Loucy (cell line): ENCODE results near the gene SLC2A5.

Source experiments
- H2AFZ ChIP-seq: fragments of 200-600 bp; sonication (generic); 2 replicates; pipeline ENCODE4 v1.6.0; 2016; ENCODE audit warnings: antibody characterized with exemption, mild to moderate bottlenecking, low read length, moderate library complexity
- H3F3A ChIP-seq: fragments of 200-600 bp; 2 replicates; pipeline ENCODE4 v1.6.0; 2016; ENCODE audit warnings: antibody characterized with exemption, low read depth, mild to moderate bottlenecking
- H3K27me3 ChIP-seq: fragments of 200-600 bp; sonication (generic); 2 replicates; pipeline ENCODE4 v1.6.1; 2014; ENCODE audit warnings: low read length, mild to moderate bottlenecking; ENCODE audit not compliant: insufficient read depth, poor library complexity, severe bottlenecking
- H3K36me3 ChIP-seq: fragments of 200-600 bp; sonication (generic); 2 replicates; pipeline ENCODE4 v1.6.1; 2016; ENCODE audit warnings: low read length; ENCODE audit not compliant: insufficient read depth
- H3K4me1 ChIP-seq: fragments of 200-600 bp; sonication (generic); 2 replicates; pipeline ENCODE4 v1.5.1; 2014; ENCODE audit warnings: low read length, mild to moderate bottlenecking; ENCODE audit not compliant: insufficient read depth, poor library complexity, severe bottlenecking
- H3K4me2 ChIP-seq: fragments of 200-600 bp; sonication (generic); 2 replicates; pipeline ENCODE4 v1.6.0; 2014; ENCODE audit warnings: antibody characterized with exemption, low read length, low read depth, mild to moderate bottlenecking; ENCODE audit not compliant: poor library complexity, severe bottlenecking
- H3K4me3 ChIP-seq: fragments of 200-600 bp; sonication (generic); 2 replicates; pipeline ENCODE4 v1.5.1; 2014; ENCODE audit warnings: low read length, mild to moderate bottlenecking, mixed read lengths; ENCODE audit not compliant: poor library complexity, severe bottlenecking
- H3K79me2 ChIP-seq: fragments of 200-600 bp; sonication (generic); 2 replicates; pipeline ENCODE4 v1.6.1; 2014; ENCODE audit warnings: low read length; ENCODE audit not compliant: insufficient read depth
- H3K9ac ChIP-seq: fragments of 200-600 bp; sonication (generic); 2 replicates; pipeline ENCODE4 v1.6.0; 2014; ENCODE audit warnings: mild to moderate bottlenecking, low read depth, low read length, moderate library complexity; ENCODE audit not compliant: poor library complexity, severe bottlenecking
- H3K9me2 ChIP-seq: fragments of 200-600 bp; sonication (generic); replicated peaks from 2 replicates; pipeline ENCODE4 v1.6.1; 2016; ENCODE audit warnings: low read depth, low read length, mixed read lengths
- H3K9me3 ChIP-seq: fragments of 200-600 bp; sonication (generic); 2 replicates; pipeline ENCODE4 v1.6.1; 2014; ENCODE audit warnings: mild to moderate bottlenecking, antibody characterized with exemption, low read length, low read depth; ENCODE audit not compliant: insufficient read depth
- H4K20me1 ChIP-seq: fragments of 200-600 bp; sonication (generic); 2 replicates; pipeline ENCODE4 v1.6.0; 2014; ENCODE audit warnings: antibody characterized with exemption, low read length, mild to moderate bottlenecking; ENCODE audit not compliant: insufficient read depth, poor library complexity, severe bottlenecking
- EZH2phosphoT487 ChIP-seq: fragments of 200-600 bp; IDR thresholded peaks from 2 replicates; pipeline ENCODE4 v1.6.1; 2018; ENCODE audit warnings: antibody characterized with exemption, mild to moderate bottlenecking, moderate library complexity, borderline replicate concordance
- TF ChIP-seq, protein P1 (sequence below): fragments of 200-600 bp; sonication (generic); conservative IDR thresholded peaks from 2 replicates; pipeline ENCODE4 v1.5.1; 2014; ENCODE audit warnings: mild to moderate bottlenecking, antibody characterized with exemption, low read length

Gene SLC2A5

DNA sequence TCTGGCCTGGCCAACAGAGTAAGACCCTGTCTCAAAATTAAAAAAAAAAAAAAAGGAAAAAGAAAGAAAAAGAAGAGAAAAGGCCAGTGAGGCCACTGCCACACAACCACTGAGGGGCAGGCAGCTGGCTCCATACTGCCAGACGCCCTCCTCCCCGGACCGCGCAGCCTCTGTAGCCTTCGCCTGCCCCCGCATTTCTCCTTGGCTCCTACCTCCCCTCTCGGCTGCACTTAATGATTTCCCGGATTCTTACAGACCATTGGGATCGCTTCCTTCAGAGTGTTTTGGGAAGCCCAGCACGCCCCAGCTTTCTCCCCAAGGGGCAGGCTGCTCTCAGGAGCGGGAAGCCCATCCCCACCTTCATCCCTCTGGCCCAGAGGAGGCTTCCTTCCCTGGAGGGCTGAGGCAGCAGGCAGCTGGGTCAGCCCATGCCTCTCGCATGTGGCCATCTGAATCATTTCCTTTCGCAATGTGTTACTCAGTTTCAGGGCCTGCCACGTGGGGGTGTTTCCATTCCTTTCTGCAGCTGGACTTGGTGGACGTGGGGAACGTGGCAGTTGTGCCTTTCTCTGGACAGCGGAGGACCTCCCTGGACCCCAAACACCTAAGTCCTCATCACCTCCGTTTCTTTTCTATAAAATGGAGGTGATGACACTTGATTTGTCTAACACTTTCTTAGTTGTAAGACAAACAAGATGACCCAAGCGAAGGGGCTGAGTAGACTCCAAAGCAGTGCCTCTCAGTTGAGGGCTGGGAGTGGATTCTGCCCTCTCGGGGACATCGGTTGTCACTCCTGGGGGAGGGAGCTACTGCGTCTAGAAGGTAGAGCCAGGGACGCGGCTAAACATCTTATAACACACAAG lies 2.3 kb downstream of the SLC2A5 start:
- Histone ChIP-seq H3K79me2 (no peaks in the 10 kb centered on the region), H3K4me3 (no peak overlapping the region), H3F3A (no peaks in the 10 kb centered on the region), H3K9ac (no peak overlapping the region), H3K4me2 (no peak overlapping the region), H3K36me3 (no peaks in the 10 kb centered on the region), H3K4me1 (peaks cover 7% of the 10 kb centered on the region), H3K27me3 (no peaks in the 10 kb centered on the region), H4K20me1 (no peaks in the 10 kb centered on the region), H2AFZ (no peak overlapping the region), H3K9me2 (no peaks in the 10 kb centered on the region), H3K9me3 (no peaks in the 10 kb centered on the region)
- TF ChIP-seq, protein P1, sequence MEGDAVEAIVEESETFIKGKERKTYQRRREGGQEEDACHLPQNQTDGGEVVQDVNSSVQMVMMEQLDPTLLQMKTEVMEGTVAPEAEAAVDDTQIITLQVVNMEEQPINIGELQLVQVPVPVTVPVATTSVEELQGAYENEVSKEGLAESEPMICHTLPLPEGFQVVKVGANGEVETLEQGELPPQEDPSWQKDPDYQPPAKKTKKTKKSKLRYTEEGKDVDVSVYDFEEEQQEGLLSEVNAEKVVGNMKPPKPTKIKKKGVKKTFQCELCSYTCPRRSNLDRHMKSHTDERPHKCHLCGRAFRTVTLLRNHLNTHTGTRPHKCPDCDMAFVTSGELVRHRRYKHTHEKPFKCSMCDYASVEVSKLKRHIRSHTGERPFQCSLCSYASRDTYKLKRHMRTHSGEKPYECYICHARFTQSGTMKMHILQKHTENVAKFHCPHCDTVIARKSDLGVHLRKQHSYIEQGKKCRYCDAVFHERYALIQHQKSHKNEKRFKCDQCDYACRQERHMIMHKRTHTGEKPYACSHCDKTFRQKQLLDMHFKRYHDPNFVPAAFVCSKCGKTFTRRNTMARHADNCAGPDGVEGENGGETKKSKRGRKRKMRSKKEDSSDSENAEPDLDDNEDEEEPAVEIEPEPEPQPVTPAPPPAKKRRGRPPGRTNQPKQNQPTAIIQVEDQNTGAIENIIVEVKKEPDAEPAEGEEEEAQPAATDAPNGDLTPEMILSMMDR: no peak
- TF ChIP-seq EZH2phosphoT487: no peak

- Histone ChIP-seq H3K9me3 (no peaks in the 10 kb centered on the region), H3K27me3 (no peaks in the 10 kb centered on the region), H3K4me2 (no peak overlapping the region), H3K4me1 (peaks cover 7% of the 10 kb centered on the region), H3K36me3 (no peaks in the 10 kb centered on the region), H3K9ac (no peak overlapping the region), H3K9me2 (no peaks in the 10 kb centered on the region), H3K79me2 (no peaks in the 10 kb centered on the region), H3F3A (no peaks in the 10 kb centered on the region), H3K4me3 (no peak overlapping the region), H2AFZ (no peak overlapping the region), H4K20me1 (no peaks in the 10 kb centered on the region)
- TF ChIP-seq EZH2phosphoT487: no peak
- TF ChIP-seq, protein P1: no peak
Measured at GRCh38 chr1:9065213-9065751, 4.2 kb downstream of the SLC2A5 start.

DNA sequence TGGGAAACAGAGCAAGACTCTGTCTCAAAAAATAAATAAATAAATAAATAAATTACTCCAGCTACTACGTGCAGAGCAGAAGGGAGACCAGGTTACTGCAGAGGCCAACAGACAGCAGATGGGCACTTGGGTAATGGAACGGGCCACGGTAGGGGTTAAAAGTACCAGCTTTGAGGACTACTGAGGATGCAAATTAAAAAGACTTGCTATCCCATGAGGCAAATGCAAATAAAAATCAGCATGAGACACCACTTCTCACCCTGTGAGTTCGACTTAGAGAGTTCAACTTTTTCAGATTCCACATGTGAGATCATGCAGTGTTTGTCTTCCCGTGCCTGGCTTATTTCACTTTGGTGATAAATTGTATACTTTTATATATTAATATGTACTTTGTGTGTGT lies 6.6 kb downstream of the SLC2A5 start:
- no peaks in the 10 kb centered on the region for H3K4me1 ChIP-seq
- H3K4me3 ChIP-seq: no peak overlapping the region
- no peaks in the 10 kb centered on the region for H3K9me2 ChIP-seq
- H3K9me3 ChIP-seq: no peaks in the 10 kb centered on the region
- no peak overlapping the region for H3K9ac ChIP-seq
- H2AFZ ChIP-seq: no peak overlapping the region
- H3K36me3 ChIP-seq: no peaks in the 10 kb centered on the region
- H3F3A ChIP-seq: no peaks in the 10 kb centered on the region
- no peaks in the 10 kb centered on the region for H3K27me3 ChIP-seq
- H3K79me2 ChIP-seq: no peaks in the 10 kb centered on the region
- TF ChIP-seq EZH2phosphoT487: no peak
- TF ChIP-seq, protein P1: no peak
- H4K20me1 ChIP-seq: no peaks in the 10 kb centered on the region
- H3K4me2 ChIP-seq: no peak overlapping the region
